IMR-90 (cell line): ENCODE measurements around the gene HACE1. TPM values are rescaled to one million over a fixed set of nuclear protein-coding genes. Genes with fewer than 3 reads are reported as not detected.

Source experiments
- ATAC-seq: fragments of 200-7000 bp; cut with Tn5 transposase; 2 replicates; pipeline ENCODE4 v1.9.1; 2020; ENCODE audit warnings: low read depth, mild to moderate bottlenecking, moderate library complexity
- BruUV-seq: library from RNA; stranded (reverse); fragments of 400-500 nt; replicated peaks from 2 replicates; lab custom pipeline; 2021; lab: Mats Ljungman, UMichigan
- CTCF ChIA-PET: fragments of 300-600 bp; formaldehyde crosslinking; extraction: SDS; loops from one replicate; lab custom pipeline; 2021; ENCODE audit warnings: antibody characterized with exemption; lab: Yijun Ruan, JAX
- POLR2A ChIA-PET: fragments of 300-600 bp; sonication (Branson Sonifier 250); formaldehyde crosslinking; loops from one replicate; lab custom pipeline; 2022; ENCODE audit warnings: antibody characterized with exemption; ENCODE audit not compliant: unreplicated experiment; lab: Charles Lee
- DNase-seq: peaks from one replicate; pipeline ENCODE4 v3.0.0; 2013
- H2AFZ ChIP-seq: replicated peaks from 2 replicates; pipeline ENCODE3; 2013; ENCODE audit warnings: low read length, mild to moderate bottlenecking; ENCODE audit not compliant: poor library complexity
- H2AK5ac ChIP-seq: 2 replicates; pipeline ENCODE4 v1.6.1; 2013; ENCODE audit warnings: low read depth, low read length, inconsistent platforms
- H2AK9ac ChIP-seq: replicated peaks from 2 replicates; pipeline ENCODE3; 2013; ENCODE audit warnings: mild to moderate bottlenecking, low read depth, low read length, moderate library complexity; ENCODE audit not compliant: poor library complexity
- H2BK120ac ChIP-seq: 2 replicates; pipeline ENCODE4 v1.6.1; 2013; ENCODE audit warnings: low read depth, low read length, inconsistent platforms
- H2BK15ac ChIP-seq: 3 replicates; pipeline ENCODE4 v1.6.1; 2013; ENCODE audit warnings: low read depth, low read length, inconsistent platforms
- H2BK20ac ChIP-seq: 2 replicates; pipeline ENCODE4 v1.6.1; 2013; ENCODE audit warnings: low read depth, mild to moderate bottlenecking, inconsistent platforms, low read length, moderate library complexity
- H2BK5ac ChIP-seq: 2 replicates; pipeline ENCODE4 v1.6.1; 2013; ENCODE audit warnings: mild to moderate bottlenecking, low read depth, low read length, inconsistent platforms; ENCODE audit not compliant: poor library complexity, severe bottlenecking
- H3K14ac ChIP-seq: replicated peaks from 2 replicates; pipeline ENCODE4 v1.6.1; 2013; ENCODE audit warnings: low read depth, low read length, inconsistent platforms
- H3K18ac ChIP-seq: 2 replicates; pipeline ENCODE4 v1.6.1; 2013; ENCODE audit warnings: low read depth, low read length, control low read depth
- H3K23ac ChIP-seq: 2 replicates; pipeline ENCODE4 v1.6.1; 2013; ENCODE audit warnings: low read depth, low read length, inconsistent platforms
- H3K27ac ChIP-seq: 2 replicates; pipeline ENCODE4 v1.5.1; 2013; ENCODE audit warnings: mild to moderate bottlenecking, control low read depth, low read length; ENCODE audit not compliant: insufficient read depth
- H3K27me3 ChIP-seq: 2 replicates; pipeline ENCODE4 v1.6.1; 2013; ENCODE audit warnings: low read length; ENCODE audit not compliant: control insufficient read depth, insufficient read depth
- H3K36me3 ChIP-seq: 2 replicates; pipeline ENCODE4 v1.6.1; 2013; ENCODE audit warnings: low read length, mixed read lengths; ENCODE audit not compliant: control insufficient read depth, insufficient read depth
- H3K4ac ChIP-seq: 2 replicates; pipeline ENCODE4 v1.6.1; 2013; ENCODE audit warnings: low read depth, low read length, inconsistent platforms
- H3K4me1 ChIP-seq: 2 replicates; pipeline ENCODE4 v1.6.1; 2013; ENCODE audit warnings: low read length, mixed read lengths; ENCODE audit not compliant: control insufficient read depth, insufficient read depth
- H3K4me2 ChIP-seq: 2 replicates; pipeline ENCODE4 v1.6.1; 2013; ENCODE audit warnings: low read depth, mild to moderate bottlenecking, control low read depth, low read length, moderate library complexity
- H3K4me3 ChIP-seq: 2 replicates; pipeline ENCODE4 v1.5.1; 2013; ENCODE audit warnings: low read depth, mild to moderate bottlenecking, control low read depth, low read length, moderate library complexity; ENCODE audit not compliant: insufficient read depth
- H3K56ac ChIP-seq: 2 replicates; pipeline ENCODE4 v1.6.1; 2013; ENCODE audit warnings: low read length, inconsistent platforms; ENCODE audit not compliant: insufficient read depth; ENCODE audit errors: extremely low read depth
- H3K79me1 ChIP-seq, 2 experiments: 2 replicates each; pipeline ENCODE4 v1.6.1; 2013; ENCODE audit warnings: low read length in 2 of 2, inconsistent platforms in 1 of 2, low read depth in 1 of 2
- H3K9ac ChIP-seq: 2 replicates; pipeline ENCODE4 v1.6.1; 2013; ENCODE audit warnings: low read depth, low read length, control low read depth
- H3K9me1 ChIP-seq: 2 replicates; pipeline ENCODE4 v1.6.1; 2013; ENCODE audit warnings: low read length, inconsistent platforms; ENCODE audit not compliant: insufficient read depth
- H3K9me3 ChIP-seq: 2 replicates; pipeline ENCODE4 v1.6.1; 2013; ENCODE audit warnings: low read length; ENCODE audit not compliant: control insufficient read depth, insufficient read depth
- H4K20me1 ChIP-seq: 2 replicates; pipeline ENCODE4 v1.6.1; 2013; ENCODE audit warnings: low read length, inconsistent platforms; ENCODE audit not compliant: insufficient read depth
- H4K5ac ChIP-seq: 2 replicates; pipeline ENCODE4 v1.6.1; 2013; ENCODE audit warnings: mild to moderate bottlenecking, low read depth, low read length, control low read depth
- H4K8ac ChIP-seq, 2 experiments: 2 replicates each; pipeline ENCODE4 v1.6.1; 2013; ENCODE audit warnings: low read depth in 2 of 2, low read length in 2 of 2, control low read depth in 1 of 2, inconsistent platforms in 1 of 2
- H4K91ac ChIP-seq: 2 replicates; pipeline ENCODE4 v1.6.1; 2013; ENCODE audit warnings: low read depth, low read length, inconsistent platforms; ENCODE audit not compliant: insufficient read depth
- MAFK ChIP-seq: IDR thresholded peaks from 2 replicates; pipeline ENCODE4 v1.6.1; 2012; ENCODE audit warnings: low read depth, low read length, improper control_type of control experiment
- MAZ ChIP-seq: IDR thresholded peaks from 2 replicates; pipeline ENCODE4 v1.6.1; 2012; ENCODE audit warnings: low read depth, mild to moderate bottlenecking, low read length, improper control_type of control experiment, moderate library complexity, borderline replicate concordance
- WGBS, 2 experiments: methylation state at CpG; one replicate each; pipeline versions ENCODE4 v1.1.5 to v1.1.7; 2013; ENCODE audit warnings: missing lambda C conversion rate in 2 of 2; ENCODE audit not compliant: insufficient read length in 1 of 2; ENCODE audit errors: extremely low coverage in 2 of 2; 5-methylcytosine and 5-hydroxymethylcytosine counted together
- dilution Hi-C: fragments of 300-500 bp; cut with HindIII; formaldehyde crosslinking; loops from one replicate; pipeline ENCODE4 v1.14.3; 2018; ENCODE audit warnings: low sequenced_read_pairs; ENCODE audit not compliant: unreplicated experiment
- in situ Hi-C: fragments of 300-500 bp; cut with MboI; formaldehyde crosslinking; loops from 3 replicates; pipeline ENCODE4 v1.14.3; 2019; ENCODE audit warnings: low sequenced_read_pairs, inconsistent platforms, mixed read lengths
- intact Hi-C: fragments of 100-400 bp; cut with micrococcal nuclease; formaldehyde crosslinking; loops from 2 replicates; pipeline ENCODE4 v1.10.0; 2022
- polyA plus RNA-seq, 3 experiments: library from polyadenylated mRNA; depleted of rRNA; stranded (reverse); fragments of >200 nt; gene quantifications; 2 replicates each; pipeline ENCODE4 v1.2.3, GENCODE V29; 2012; ENCODE audit warnings: low replicate concordance in 1 of 3
- total RNA-seq: library from RNA; depleted of rRNA; stranded (reverse); fragments of >200 nt; gene quantifications from 2 replicates; pipeline ENCODE4 v1.2.3, GENCODE V29; 2012

HACE1 gene
- total and polyA plus RNA-seq, 2 of the 4 experiments (the other 2 are of a cell fraction) = 5.4 to 10.8 TPM

DNA sequence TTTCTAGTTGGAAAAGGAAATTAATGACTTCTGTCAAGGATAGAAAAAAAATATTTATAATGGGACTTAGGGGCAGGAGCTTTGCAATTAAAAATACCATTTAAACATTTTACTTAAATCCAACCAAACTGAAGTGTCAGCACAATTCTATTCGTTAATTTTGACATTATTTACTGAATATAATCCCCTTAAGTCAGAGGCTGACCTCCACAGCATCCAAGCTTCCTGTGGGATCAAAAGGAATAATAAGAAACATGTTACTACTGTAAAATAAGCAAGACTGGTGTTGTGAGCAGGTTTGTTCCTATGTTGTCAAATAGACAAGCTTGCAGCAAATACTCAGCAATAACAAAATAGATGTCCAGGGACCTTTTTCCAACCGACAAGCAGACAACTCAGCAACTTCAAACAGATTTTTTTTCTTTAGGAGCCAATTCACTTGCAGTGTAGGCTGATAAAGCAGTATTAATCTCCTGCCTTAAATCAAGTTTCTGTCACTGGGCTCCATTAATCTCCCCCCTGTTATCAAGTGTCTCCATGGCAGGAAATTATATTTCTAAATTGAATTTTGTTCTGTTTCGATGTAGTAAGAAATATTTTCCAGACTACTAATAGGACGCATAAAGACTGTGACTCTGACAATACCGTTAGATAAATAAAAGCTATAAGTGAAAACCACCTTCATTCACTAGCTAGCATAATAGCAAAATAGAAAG, 157.4 kb downstream of the HACE1 start:
- CTCF ChIA-PET = interaction anchor here (0.7 kb wide), 1 partner anchor 11 kb away, joined by 3 read pairs; no protein-coding TSS in a partner anchor
- no TSS peak for BruUV-seq
- dilution Hi-C loops = no loop called here
- no peak overlapping the region for H2BK5ac ChIP-seq
- POLR2A ChIA-PET = no interaction called here
- no peak overlapping the region for H2BK20ac ChIP-seq
- no peak overlapping the region for H2AFZ ChIP-seq
- no peaks in the 10 kb centered on the region for H3K9me3 ChIP-seq
- H3K56ac ChIP-seq = no peak overlapping the region
- no peak overlapping the region for H3K23ac ChIP-seq
- H3K79me1 ChIP-seq = no peaks in the 10 kb centered on the region
- H2BK120ac ChIP-seq = no peak overlapping the region
- in situ Hi-C loops = no loop called here
- no peak overlapping the region for H2AK9ac ChIP-seq
- H3K14ac ChIP-seq = no peak overlapping the region
- ATAC-seq (no peak), DNase-seq (no peak)
- no peaks in the 10 kb centered on the region for H3K27me3 ChIP-seq
- intact Hi-C loops = no loop called here
- no peak overlapping the region for H4K8ac ChIP-seq
- H2BK15ac ChIP-seq = no peak overlapping the region
- H3K9me1 ChIP-seq = no peaks in the 10 kb centered on the region
- no peak overlapping the region for H3K4me3 ChIP-seq
- WGBS, 2 experiments = no CpG with 5 or more reads among the region's 5 CpGs
- H3K36me3 ChIP-seq = no peaks in the 10 kb centered on the region
- H3K18ac ChIP-seq = no peak overlapping the region
- no peaks in the 10 kb centered on the region for H4K20me1 ChIP-seq
- H3K27ac ChIP-seq = no peak overlapping the region
- H3K4me1 ChIP-seq = no peaks in the 10 kb centered on the region
- no peak overlapping the region for H4K5ac ChIP-seq
- H4K91ac ChIP-seq = no peak overlapping the region
- no peak overlapping the region for H2AK5ac ChIP-seq
- H3K9ac ChIP-seq = no peak overlapping the region
- TF ChIP-seq MAZ (no peak), MAFK (peak; percentile 41)
- no peak overlapping the region for H3K4me2 ChIP-seq
- no peak overlapping the region for H3K4ac ChIP-seq
